Measurements from ENCODE around the gene CAPZA1. TPM values are rescaled to one million over a fixed set of nuclear protein-coding genes. Genes with fewer than 3 reads are reported as not detected.

The CAPZA1 gene
- total RNA-seq: 30.5 TPM
- long read RNA-seq, partial matches to known transcripts: 0 of 5 reads
- long read RNA-seq, other reads (novel, unspliced or antisense): 1 of 5 reads

GRCh38 chr1:112619518-112620376 lies at the start of gene CAPZA1:
Gene CAPZA1 (plus strand): TSS chr1:112619832. CDS start chr1:112619845, 13 bp downstream.
- intact Hi-C loops (cut with DNase I): loop anchor here (2.0 to 10.0 kb wide), 3 partner anchors 55 to 338 kb away; partner anchors contain the start of genes MOV10 and SLC16A1
- peak; percentile 99 for ATAC-seq
- peak; percentile 96 for DNase-seq (ENCODE audit: missing footprints)

GRCh38 chr1:112575154-112575804 lies 44.4 kb upstream of the CAPZA1 start:
- ATAC-seq: no peak
- intact Hi-C loops (cut with DNase I): no loop called here

GRCh38 chr1:112576240-112576639 lies 43.4 kb upstream of the CAPZA1 start:
- no peak for ATAC-seq
- no peak for DNase-seq (ENCODE audit: missing footprints)
- intact Hi-C loops (cut with DNase I): no loop called here

More at GRCh38 chr1:112575154-112575804, 44.4 kb upstream of the CAPZA1 start:
- DNase-seq (ENCODE audit: missing footprints): no peak

GRCh38 chr1:112579801-112580510 lies 39.7 kb upstream of the CAPZA1 start:
- ATAC-seq: no peak
- DNase-seq (ENCODE audit: missing footprints): no peak
- intact Hi-C loops (cut with DNase I): no loop called here

- intact Hi-C loops (cut with DNase I): no loop called here
- ATAC-seq (no peak), DNase-seq (ENCODE audit: missing footprints) (no peak)
Measured at GRCh38 chr1:112581586-112582192, 37.9 kb upstream of the CAPZA1 start.

- intact Hi-C loops (cut with DNase I): no loop called here
- DNase-seq (ENCODE audit: missing footprints) (no peak), ATAC-seq (no peak)
Measured at GRCh38 chr1:112583366-112583765, 36.3 kb upstream of the CAPZA1 start.

GRCh38 chr1:112589766-112590165 lies 29.9 kb upstream of the CAPZA1 start:
- no peak for DNase-seq (ENCODE audit: missing footprints)
- intact Hi-C loops (cut with DNase I): no loop called here
- ATAC-seq: no peak

GRCh38 chr1:112594208-112594876 lies 25.3 kb upstream of the CAPZA1 start:
- intact Hi-C loops (cut with DNase I): no loop called here
- DNase-seq (ENCODE audit: missing footprints): no peak
- no peak for ATAC-seq

GRCh38 chr1:112599477-112599876 lies 20.2 kb upstream of the CAPZA1 start:
- DNase-seq (ENCODE audit: missing footprints): no peak
- no peak for ATAC-seq
- intact Hi-C loops (cut with DNase I): no loop called here

- no peak for ATAC-seq
Measured at GRCh38 chr1:112603012-112603411, 16.6 kb upstream of the CAPZA1 start.

GRCh38 chr1:112603541-112603940 lies 16.1 kb upstream of the CAPZA1 start:
- DNase-seq (ENCODE audit: missing footprints) (no peak), ATAC-seq (no peak)
- intact Hi-C loops (cut with DNase I): no loop called here

More at GRCh38 chr1:112603012-112603411, 16.6 kb upstream of the CAPZA1 start:
- no peak for DNase-seq (ENCODE audit: missing footprints)
- intact Hi-C loops (cut with DNase I): no loop called here

GRCh38 chr1:112605633-112606327 lies 13.9 kb upstream of the CAPZA1 start:
- intact Hi-C loops (cut with DNase I): no loop called here
- ATAC-seq: no peak
- DNase-seq (ENCODE audit: missing footprints): no peak

- ATAC-seq: no peak
- no peak for DNase-seq (ENCODE audit: missing footprints)
- intact Hi-C loops (cut with DNase I): loop anchor here (5.0 to 10.0 kb wide), 2 partner anchors 60 to 343 kb away; partner anchors contain the start of genes MOV10 and SLC16A1
Measured at GRCh38 chr1:112614460-112615065, 5.1 kb upstream of the CAPZA1 start.

GRCh38 chr1:112618114-112618720 lies 1.4 kb upstream of the CAPZA1 start:
- DNase-seq (ENCODE audit: missing footprints): no peak
- ATAC-seq: no peak
- intact Hi-C loops (cut with DNase I): loop anchor here (1.0 to 10.0 kb wide), 4 partner anchors 57 to 339 kb away; partner anchors contain the start of genes MOV10, RHOC and SLC16A1

GRCh38 chr1:112618721-112619517 lies 713 bp upstream of the CAPZA1 start, which contains the start of gene ST7L:
Gene ST7L (minus strand): TSS chr1:112619141. CDS start chr1:112619113, 28 bp downstream.
- intact Hi-C loops (cut with DNase I): loop anchor here (1.0 to 10.0 kb wide), 4 partner anchors 56 to 338 kb away; partner anchors contain the start of genes MOV10, RHOC and SLC16A1

GRCh38 chr1:112620377-112620695 lies 704 bp downstream of the CAPZA1 start:
- no peak for ATAC-seq
- intact Hi-C loops (cut with DNase I): no loop called here
- no peak for DNase-seq (ENCODE audit: missing footprints)

More at GRCh38 chr1:112618721-112619517, 713 bp upstream of the CAPZA1 start, which contains the start of gene ST7L:
- ATAC-seq (peak; percentile 89), DNase-seq (ENCODE audit: missing footprints) (peak; percentile 87)
